ENCODE data around the gene PARP8. TPM values are rescaled to one million over a fixed set of nuclear protein-coding genes. Genes with fewer than 3 reads are reported as not detected.

Gene PARP8
- 0.07 to 0.15 TPM (median 0.13 TPM) in 5 replicates for total RNA-seq (2022; extraction: Qiagen RNA extraction; ENCODE audit: low read depth)

GRCh38 chr5:50666261-50667022 is at the start of gene PARP8:
Gene PARP8, plus strand, starts transcription at chr5:50666637. Its CDS starts 459 bp downstream, at chr5:50667096.

Other genes with a start within 250 kb of the PARP8 start
- gene EMB, start 225.3 kb upstream of the PARP8 start, total RNA-seq (2022; extraction: Qiagen RNA extraction; ENCODE audit: low read depth) = 3.8 to 9.0 TPM (median 6.1 TPM) in 5 replicates

Measured in A549 treated with ZK216348 at 1 μM for 4 hours (cell line).